ENCODE results near the gene MYLK4.

MYLK4 gene

DNA sequence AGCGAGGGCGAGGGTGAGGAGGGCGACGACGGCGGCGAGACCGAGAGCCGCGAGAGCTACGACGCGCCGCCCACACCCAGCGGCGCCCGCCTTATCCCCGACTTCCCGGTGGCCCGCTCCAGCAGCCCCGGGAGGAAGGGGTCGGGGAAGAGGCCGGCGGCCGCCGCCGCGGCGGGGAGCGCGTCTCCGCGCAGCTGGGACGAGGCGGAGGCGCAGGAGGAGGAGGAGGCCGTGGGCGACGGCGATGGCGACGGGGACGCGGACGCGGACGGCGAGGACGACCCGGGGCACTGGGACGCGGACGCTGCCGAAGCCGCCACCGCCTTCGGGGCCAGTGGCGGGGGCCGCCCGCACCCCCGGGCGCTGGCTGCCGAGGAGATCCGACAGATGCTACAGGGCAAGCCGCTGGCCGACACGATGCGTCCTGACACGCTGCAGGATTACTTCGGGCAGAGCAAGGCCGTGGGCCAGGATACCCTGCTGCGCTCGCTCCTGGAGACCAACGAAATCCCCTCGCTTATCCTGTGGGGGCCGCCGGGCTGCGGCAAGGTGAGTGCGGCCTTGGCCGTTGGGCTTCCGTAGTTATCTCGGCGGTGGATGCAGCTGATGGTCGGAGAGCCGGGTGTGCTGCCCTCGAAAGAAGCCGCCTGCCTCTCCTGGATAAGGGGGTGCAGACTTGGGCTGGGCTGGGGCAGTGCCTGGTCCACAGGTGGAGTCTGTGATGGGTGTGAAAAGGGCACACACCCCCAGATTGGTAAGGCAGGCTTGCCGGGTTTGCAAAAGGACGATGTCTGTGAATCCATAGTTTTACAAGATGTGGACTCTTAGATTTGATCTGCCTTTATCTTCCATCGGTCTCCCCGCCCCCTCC is 15.4 kb upstream of the MYLK4 start:
- no peak for TF ChIP-seq POLR2AphosphoS5 (IDR thresholded peaks at IDR 0.05; ENCODE audit: low read depth, low read length)
- TF ChIP-seq, protein P1, sequence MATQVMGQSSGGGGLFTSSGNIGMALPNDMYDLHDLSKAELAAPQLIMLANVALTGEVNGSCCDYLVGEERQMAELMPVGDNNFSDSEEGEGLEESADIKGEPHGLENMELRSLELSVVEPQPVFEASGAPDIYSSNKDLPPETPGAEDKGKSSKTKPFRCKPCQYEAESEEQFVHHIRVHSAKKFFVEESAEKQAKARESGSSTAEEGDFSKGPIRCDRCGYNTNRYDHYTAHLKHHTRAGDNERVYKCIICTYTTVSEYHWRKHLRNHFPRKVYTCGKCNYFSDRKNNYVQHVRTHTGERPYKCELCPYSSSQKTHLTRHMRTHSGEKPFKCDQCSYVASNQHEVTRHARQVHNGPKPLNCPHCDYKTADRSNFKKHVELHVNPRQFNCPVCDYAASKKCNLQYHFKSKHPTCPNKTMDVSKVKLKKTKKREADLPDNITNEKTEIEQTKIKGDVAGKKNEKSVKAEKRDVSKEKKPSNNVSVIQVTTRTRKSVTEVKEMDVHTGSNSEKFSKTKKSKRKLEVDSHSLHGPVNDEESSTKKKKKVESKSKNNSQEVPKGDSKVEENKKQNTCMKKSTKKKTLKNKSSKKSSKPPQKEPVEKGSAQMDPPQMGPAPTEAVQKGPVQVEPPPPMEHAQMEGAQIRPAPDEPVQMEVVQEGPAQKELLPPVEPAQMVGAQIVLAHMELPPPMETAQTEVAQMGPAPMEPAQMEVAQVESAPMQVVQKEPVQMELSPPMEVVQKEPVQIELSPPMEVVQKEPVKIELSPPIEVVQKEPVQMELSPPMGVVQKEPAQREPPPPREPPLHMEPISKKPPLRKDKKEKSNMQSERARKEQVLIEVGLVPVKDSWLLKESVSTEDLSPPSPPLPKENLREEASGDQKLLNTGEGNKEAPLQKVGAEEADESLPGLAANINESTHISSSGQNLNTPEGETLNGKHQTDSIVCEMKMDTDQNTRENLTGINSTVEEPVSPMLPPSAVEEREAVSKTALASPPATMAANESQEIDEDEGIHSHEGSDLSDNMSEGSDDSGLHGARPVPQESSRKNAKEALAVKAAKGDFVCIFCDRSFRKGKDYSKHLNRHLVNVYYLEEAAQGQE (IDR thresholded peaks at IDR 0.05; ENCODE audit: insufficient read depth in 1 of 2, low read depth in 2 of 2, low read length in 2 of 2) = no peak
- TF ChIP-seq SIN3A (IDR thresholded peaks at IDR 0.05; ENCODE audit: borderline replicate concordance, insufficient read depth, low read length) = peak; percentile 65; the same call in 1 of the 2 replicates
- peak; percentile 20; the same call in 1 of the 2 replicates for TF ChIP-seq TAF1 (IDR thresholded peaks at IDR 0.05; ENCODE audit: borderline replicate concordance, insufficient read depth, low read length)
- TF ChIP-seq FOXP2 (optimal IDR thresholded peaks at IDR 0.05; ENCODE audit: borderline replicate concordance, extremely low read depth, extremely low read length, insufficient read depth) = no peak

DNA sequence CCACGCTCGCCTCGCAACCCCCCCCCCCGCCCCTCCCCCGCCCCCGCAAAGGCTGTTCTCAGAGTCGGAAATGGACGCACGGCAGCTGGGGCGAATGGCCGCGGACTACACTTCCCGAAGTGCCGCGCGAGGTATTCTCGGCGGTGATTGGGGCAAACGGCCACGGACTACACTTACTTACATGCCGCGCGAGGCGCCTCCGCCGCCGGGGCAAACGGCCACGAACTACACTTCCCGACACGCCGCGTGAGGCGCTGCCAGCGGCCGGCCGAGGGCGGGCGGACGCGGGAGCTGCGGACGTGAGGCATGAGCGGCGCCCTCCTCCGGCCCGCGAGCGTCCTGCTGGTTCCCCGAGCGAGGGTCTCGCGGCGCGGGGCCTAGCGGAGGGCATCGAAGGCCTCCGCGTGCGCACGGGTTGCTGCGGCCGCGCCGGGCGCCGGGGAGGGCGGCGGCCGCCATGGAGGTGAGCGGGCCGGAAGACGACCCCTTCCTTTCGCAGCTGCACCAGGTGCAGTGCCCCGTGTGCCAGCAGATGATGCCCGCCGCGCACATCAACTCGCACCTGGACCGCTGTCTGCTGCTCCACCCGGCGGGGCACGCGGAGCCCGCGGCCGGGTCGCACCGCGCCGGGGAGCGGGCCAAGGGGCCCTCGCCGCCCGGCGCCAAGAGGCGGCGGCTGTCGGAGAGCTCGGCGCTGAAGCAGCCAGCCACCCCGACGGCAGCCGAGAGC is 14.6 kb upstream of the MYLK4 start, which contains the start of gene WRNIP1:
Gene WRNIP1 (plus strand): TSS at position 228 of the 730 bp plus-strand sequence. CDS start 230 bp downstream, at position 458.
- TF ChIP-seq POLR2AphosphoS5 (IDR thresholded peaks at IDR 0.05; ENCODE audit: low read depth, low read length) (0 out of 2 replicates have a peak, but pooled peaks have one; percentile 61), TAF1 (IDR thresholded peaks at IDR 0.05; ENCODE audit: borderline replicate concordance, insufficient read depth, low read length) (peak; percentile 41; the same call in 1 of the 2 replicates), FOXP2 (optimal IDR thresholded peaks at IDR 0.05; ENCODE audit: borderline replicate concordance, extremely low read depth, extremely low read length, insufficient read depth) (peak; percentile 83), SIN3A (IDR thresholded peaks at IDR 0.05; ENCODE audit: borderline replicate concordance, insufficient read depth, low read length) (peak; percentile 75; the same call in 1 of the 2 replicates)
- TF ChIP-seq, protein P1 (IDR thresholded peaks at IDR 0.05; ENCODE audit: insufficient read depth in 1 of 2, low read depth in 2 of 2, low read length in 2 of 2) = peak; percentile 29 to 34; a peak in 1 of 4 replicates

DNA sequence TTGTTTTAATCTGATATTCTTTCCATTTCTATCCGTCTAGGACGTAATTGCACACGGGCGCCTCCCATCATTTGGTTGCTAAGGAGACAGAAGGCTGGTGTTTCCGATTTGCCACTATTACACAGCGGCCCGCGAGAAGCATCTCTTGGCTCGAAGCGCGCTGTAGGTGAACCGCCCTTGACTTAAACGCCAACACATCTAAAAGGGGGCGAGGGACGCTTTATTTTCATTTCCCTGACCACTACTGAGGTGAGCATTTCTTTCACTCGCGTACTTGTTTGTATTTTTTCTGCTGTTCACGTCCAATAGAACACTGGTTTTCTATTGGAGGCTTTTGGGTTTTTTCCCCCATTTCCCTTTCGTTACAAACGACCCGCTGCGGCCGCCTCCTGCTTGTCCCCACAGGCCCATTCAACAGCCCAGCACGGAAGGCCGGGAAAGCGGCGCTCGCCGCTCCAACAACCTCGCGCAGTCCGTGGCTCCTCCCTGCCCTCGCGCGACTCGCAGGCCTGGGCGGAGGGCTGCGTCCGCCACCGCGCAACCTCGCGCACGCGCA is 14.0 kb upstream of the MYLK4 start:
- TF ChIP-seq TAF1 (IDR thresholded peaks at IDR 0.05; ENCODE audit: borderline replicate concordance, insufficient read depth, low read length) (peak; percentile 73), FOXP2 (optimal IDR thresholded peaks at IDR 0.05; ENCODE audit: borderline replicate concordance, extremely low read depth, extremely low read length, insufficient read depth) (peak; percentile 88), POLR2AphosphoS5 (IDR thresholded peaks at IDR 0.05; ENCODE audit: low read depth, low read length) (peak; percentile 89), SIN3A (IDR thresholded peaks at IDR 0.05; ENCODE audit: borderline replicate concordance, insufficient read depth, low read length) (peak; percentile 29; the same call in 1 of the 2 replicates)
- TF ChIP-seq, protein P1 (IDR thresholded peaks at IDR 0.05; ENCODE audit: insufficient read depth in 1 of 2, low read depth in 2 of 2, low read length in 2 of 2) = 0 out of 4 replicates have a peak, but pooled peaks of 1 of the 2 experiments have one; percentile 33

DNA sequence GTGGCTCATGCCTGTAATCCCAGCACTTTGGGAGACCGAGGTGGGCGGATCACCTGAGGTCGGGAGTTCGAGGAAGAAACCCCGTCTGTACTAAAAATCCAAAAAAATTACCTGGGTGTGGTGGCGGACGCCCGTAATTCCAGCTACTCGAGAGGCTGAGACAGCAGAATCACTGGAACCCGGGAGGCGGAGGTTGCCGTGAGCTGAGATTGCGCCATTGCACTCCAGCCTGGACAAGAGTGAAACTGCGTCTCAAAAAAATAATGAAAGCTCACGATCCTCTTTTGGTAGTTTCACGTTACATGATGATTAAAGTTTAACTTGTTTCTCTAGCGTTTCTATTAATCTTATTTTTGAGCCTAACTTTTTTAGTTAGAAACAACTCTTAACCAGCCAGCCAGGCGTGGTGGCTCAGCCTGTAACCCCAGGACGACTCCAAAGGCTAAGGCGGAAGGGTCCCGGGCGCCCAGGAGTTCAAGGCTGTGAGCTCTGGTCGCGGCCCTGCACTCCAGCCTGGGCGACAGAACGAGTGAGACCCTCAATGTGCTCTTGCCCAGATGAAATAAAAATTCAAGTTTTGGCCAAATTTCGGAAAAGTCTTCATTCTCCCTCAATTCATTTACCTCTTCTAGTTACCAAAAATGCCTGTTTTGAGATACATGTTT is 13.3 kb upstream of the MYLK4 start:
- no peak for TF ChIP-seq FOXP2 (optimal IDR thresholded peaks at IDR 0.05; ENCODE audit: borderline replicate concordance, extremely low read depth, extremely low read length, insufficient read depth)
- TF ChIP-seq TAF1 (IDR thresholded peaks at IDR 0.05; ENCODE audit: borderline replicate concordance, insufficient read depth, low read length) = no peak
- TF ChIP-seq, protein P1 (IDR thresholded peaks at IDR 0.05; ENCODE audit: insufficient read depth in 1 of 2, low read depth in 2 of 2, low read length in 2 of 2) = no peak
- no peak for TF ChIP-seq SIN3A (IDR thresholded peaks at IDR 0.05; ENCODE audit: borderline replicate concordance, insufficient read depth, low read length)
- TF ChIP-seq POLR2AphosphoS5 (IDR thresholded peaks at IDR 0.05; ENCODE audit: low read depth, low read length) = no peak

Measured in PFSK-1 (cell line).